GM12878 (cell line): ENCODE measurements around the gene CFAP74. TPM values are rescaled to one million over a fixed set of nuclear protein-coding genes. Genes with fewer than 3 reads are reported as not detected.

Source experiments
- ATAC-seq: fragments of 200-7000 bp; cut with Tn5 transposase; 3 replicates; pipeline ENCODE4 v1.9.1; 2020; ENCODE audit warnings: mild to moderate bottlenecking, moderate library complexity
- BruUV-seq: library from RNA; stranded (reverse); fragments of 400-500 nt; replicated peaks from 2 replicates; lab custom pipeline; 2021; lab: Mats Ljungman, UMichigan
- CTCF ChIA-PET: fragments of 300-600 bp; sonication (Branson Sonifier 250); formaldehyde crosslinking; extraction: SDS; loops from one replicate; lab custom pipeline; 2021; ENCODE audit warnings: inconsistent platforms; lab: Yijun Ruan, JAX
- POLR2A ChIA-PET: fragments of 350-600 bp; formaldehyde crosslinking; extraction: SDS; loops from one replicate; lab custom pipeline; 2021; ENCODE audit warnings: inconsistent platforms; lab: Charles Lee
- RAD21 ChIA-PET: fragments of 300-600 bp; sonication (Branson Sonifier 250); formaldehyde crosslinking; loops from one replicate; lab custom pipeline; 2023; ENCODE audit warnings: antibody characterized with exemption; ENCODE audit not compliant: unreplicated experiment; lab: Charles Lee
- SMC1A ChIA-PET: fragments of 300-600 bp; sonication (Branson Sonifier 250); formaldehyde crosslinking; loops from one replicate; lab custom pipeline; 2023; ENCODE audit not compliant: unreplicated experiment, uncharacterized antibody; lab: Charles Lee
- DNase-seq: peaks from one replicate; pipeline ENCODE4 v3.0.0-alpha.2; 2011; ENCODE audit warnings: low read depth, low spot score
- FAIRE-seq: peaks from 3 replicates; lab custom pipeline; 2011; peaks lifted over from hg19 to GRCh38; lab: Jason Lieb, UNC
- H2AFZ ChIP-seq: 2 replicates; pipeline ENCODE4 v1.6.0; 2011; ENCODE audit warnings: low read depth, low read length, control low read depth; ENCODE audit not compliant: control insufficient read depth
- H3K27ac ChIP-seq: 2 replicates; pipeline ENCODE4 v1.5.1; 2011; ENCODE audit warnings: control low read depth; ENCODE audit not compliant: control insufficient read depth, insufficient read depth
- H3K27me3 ChIP-seq, 2 experiments: replicated peaks in 1 of 2; 2 replicates each; pipeline versions ENCODE4 v1.6.0 to v1.6.1; 2011; ENCODE audit warnings: low read length in 1 of 2; ENCODE audit not compliant: control insufficient read depth in 2 of 2, insufficient read depth in 2 of 2
- H3K36me3 ChIP-seq, 2 experiments: 2 replicates each; pipeline ENCODE4 v1.5.1; 2011; ENCODE audit warnings: low read length in 1 of 2; ENCODE audit not compliant: control insufficient read depth in 2 of 2, insufficient read depth in 2 of 2
- H3K4me1 ChIP-seq: 2 replicates; pipeline ENCODE4 v1.6.1; 2011; ENCODE audit warnings: mild to moderate bottlenecking, low read length, moderate library complexity, mixed read lengths; ENCODE audit not compliant: control insufficient read depth, insufficient read depth
- H3K4me2 ChIP-seq: 2 replicates; pipeline ENCODE4 v1.6.0; 2011; ENCODE audit warnings: control low read depth; ENCODE audit not compliant: control insufficient read depth, insufficient read depth
- H3K4me3 ChIP-seq: fragments of 200-600 bp; sonication (generic); 2 replicates; pipeline ENCODE4 v1.5.1; 2016
- H3K79me2 ChIP-seq: 2 replicates; pipeline ENCODE4 v1.6.0; 2011; ENCODE audit warnings: low read length; ENCODE audit not compliant: control insufficient read depth, insufficient read depth
- H3K9ac ChIP-seq: 2 replicates; pipeline ENCODE4 v1.8.0; 2011; ENCODE audit warnings: low read length, control low read depth, mixed read lengths; ENCODE audit not compliant: control insufficient read depth, insufficient read depth
- H3K9me3 ChIP-seq: replicated peaks from 3 replicates; pipeline ENCODE4 v1.5.1; 2011; ENCODE audit warnings: mild to moderate bottlenecking, low read length; ENCODE audit not compliant: control insufficient read depth, insufficient read depth
- H4K20me1 ChIP-seq: 2 replicates; pipeline ENCODE4 v1.6.0; 2011; ENCODE audit not compliant: control insufficient read depth, insufficient read depth
- CBX5 ChIP-seq: sonication (generic); IDR thresholded peaks from 2 replicates; pipeline ENCODE4 v1.6.1; 2016; ENCODE audit warnings: low read depth, moderate library complexity, mild to moderate bottlenecking, inconsistent platforms
- DPF2 ChIP-seq: fragments of 450-650 bp; IDR thresholded peaks from 2 replicates; pipeline ENCODE4 v1.6.1; 2017; ENCODE audit warnings: mild to moderate bottlenecking
- EED ChIP-seq: sonication (generic); IDR thresholded peaks from 2 replicates; pipeline ENCODE4 v1.6.1; 2016; ENCODE audit warnings: antibody characterized with exemption, low read depth
- IKZF2 ChIP-seq, 2 experiments: fragments of 450-650 bp; IDR thresholded peaks; 2 replicates each; pipeline ENCODE4 v1.6.1; 2017; ENCODE audit warnings: mild to moderate bottlenecking in 2 of 2, moderate library complexity in 2 of 2
- KAT2A ChIP-seq: conservative IDR thresholded peaks from 2 replicates; pipeline ENCODE4 v1.6.1; 2011; ENCODE audit warnings: low read depth, low read length; ENCODE audit not compliant: control insufficient read depth
- NFXL1 ChIP-seq: fragments of 450-650 bp; IDR thresholded peaks from 2 replicates; pipeline ENCODE4 v1.6.1; 2017; ENCODE audit warnings: antibody characterized with exemption, mild to moderate bottlenecking, borderline replicate concordance
- NR2C2 ChIP-seq: IDR thresholded peaks from 2 replicates; pipeline ENCODE4 v1.6.1; 2011; ENCODE audit warnings: borderline replicate concordance, low read depth; ENCODE audit not compliant: control insufficient read depth, insufficient read length
- PML ChIP-seq: IDR thresholded peaks from 2 replicates; pipeline ENCODE4 v1.6.1; 2012; ENCODE audit warnings: low read length, inconsistent platforms
- RCOR1 ChIP-seq: conservative IDR thresholded peaks from 2 replicates; pipeline ENCODE4 v1.6.1; 2012; ENCODE audit warnings: low read depth, low read length, improper control_type of control experiment
- SIX5 ChIP-seq: IDR thresholded peaks from 2 replicates; pipeline ENCODE4 v1.6.1; 2011; ENCODE audit warnings: mild to moderate bottlenecking, low read depth, low read length, moderate library complexity; ENCODE audit not compliant: severe bottlenecking
- SRF ChIP-seq, 2 experiments: IDR thresholded peaks; 2 replicates each; pipeline ENCODE4 v1.6.1; 2011; ENCODE audit warnings: low read depth in 2 of 2, low read length in 2 of 2, mild to moderate bottlenecking in 1 of 2, moderate library complexity in 1 of 2
- TCF12 ChIP-seq: IDR thresholded peaks from 2 replicates; pipeline ENCODE4 v1.6.1; 2011; ENCODE audit warnings: low read depth, mild to moderate bottlenecking, low read length
- ZNF207 ChIP-seq: fragments of 450-650 bp; IDR thresholded peaks from 2 replicates; pipeline ENCODE4 v1.6.1; 2014; ENCODE audit warnings: antibody characterized with exemption, mild to moderate bottlenecking, borderline replicate concordance
- ZNF274 ChIP-seq: IDR thresholded peaks from one replicate; pipeline ENCODE4 v1.8.0; 2011; ENCODE audit not compliant: insufficient read length, insufficient read depth
- ZNF622 ChIP-seq: fragments of 450-650 bp; IDR thresholded peaks from 2 replicates; pipeline ENCODE4 v1.6.1; 2017; ENCODE audit warnings: mild to moderate bottlenecking, inconsistent platforms
- WGBS: methylation state at CpG from one replicate; pipeline ENCODE4 v1.1.6; 2016; ENCODE audit warnings: low lambda C conversion rate; ENCODE audit not compliant: insufficient replicate concordance, insufficient coverage; ENCODE audit errors: missing lambda C conversion rate; 5-methylcytosine and 5-hydroxymethylcytosine counted together
- in situ Hi-C: fragments of 300-500 bp; cut with MboI; formaldehyde crosslinking; loops from 9 replicates; pipeline ENCODE4 v1.14.3; 2018; ENCODE audit warnings: mixed read lengths
- intact Hi-C: fragments of 100-400 bp; cut with micrococcal nuclease; formaldehyde crosslinking; loops from one replicate; pipeline ENCODE4 v1.14.2; 2022; ENCODE audit not compliant: unreplicated experiment
- polyA plus RNA-seq, 11 experiments: library from polyadenylated mRNA; depleted of rRNA in 4 of 11; unstranded in 6 of 11; stranded (reverse) in 5 of 11; fragments of >200 nt; fragmentation: Nextera tagmentation in 4 of 11; fragmentation: Illumina TruSeq in 1 of 11; extraction: Ambion mirVana in 4 of 11; extraction: Trizol in 1 of 11; gene quantifications; 1 replicate in 1 of 11; 2 replicates in 10 of 11; pipeline versions ENCODE4 v1.2.1 to v1.2.3, GENCODE V29; 2011 to 2016; ENCODE audit warnings: inconsistent platforms in 2 of 11, missing spikeins in 2 of 11, low read depth in 1 of 11
- total RNA-seq, 4 experiments: library from RNA; depleted of rRNA in 3 of 4; stranded (reverse); fragments of >200 nt in 3 of 4; fragmentation: Illumina TruSeq in 1 of 4; extraction: Trizol in 1 of 4; gene quantifications; 2 replicates each; pipeline versions ENCODE4 v1.2.1 to v1.2.3, GENCODE V29; 2013 to 2021
- TF ChIP-seq, protein P1 (sequence below): IDR thresholded peaks from 2 replicates; pipeline ENCODE4 v1.6.1; 2012; ENCODE audit warnings: low read depth, low read length, improper control_type of control experiment
- TF ChIP-seq, protein P2 (sequence below): fragments of 450-650 bp; IDR thresholded peaks from 2 replicates; pipeline ENCODE4 v1.6.1; 2017; ENCODE audit warnings: borderline replicate concordance
- TF ChIP-seq, protein P3 (sequence below): IDR thresholded peaks from 2 replicates; pipeline ENCODE4 v1.6.1; 2012; ENCODE audit warnings: mild to moderate bottlenecking, low read depth, low read length
- TF ChIP-seq, protein P4 (sequence below): fragments of 450-650 bp; IDR thresholded peaks from 2 replicates; pipeline ENCODE4 v1.6.1; 2017; ENCODE audit warnings: mild to moderate bottlenecking, low read depth, inconsistent platforms; ENCODE audit not compliant: poor library complexity, severe bottlenecking

CFAP74 gene
- total and polyA plus RNA-seq, 10 of the 15 experiments (the other 5 are each of a cell fraction or from before 2014, with no cell fraction given) = 0.01 TPM; not detected in 9

DNA sequence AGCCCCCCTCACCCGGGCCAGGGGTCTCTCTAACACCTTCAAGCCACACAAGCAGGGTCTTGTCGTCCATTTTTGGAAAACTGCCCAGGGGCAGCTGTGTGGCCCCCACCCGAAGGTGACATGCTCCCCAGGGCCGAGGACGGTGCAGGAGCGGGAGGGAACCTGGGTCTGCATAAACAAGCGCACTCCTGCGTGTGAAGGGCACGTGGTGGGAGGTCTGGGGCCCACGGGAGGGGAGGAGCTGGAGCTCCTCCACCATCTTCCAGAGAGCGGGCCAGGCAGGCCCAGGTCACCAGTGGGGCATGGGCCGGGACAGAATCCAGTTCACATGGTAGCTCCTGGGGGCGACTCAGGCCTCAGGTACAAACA lies 16.5 kb downstream of the CFAP74 start:
- intact Hi-C loops = no loop called here
- Histone ChIP-seq H3K4me2 (no peak overlapping the region), H3K4me3 (no peak overlapping the region), H3K9ac (no peak overlapping the region), H4K20me1 (no peaks in the 10 kb centered on the region), H3K79me2 (no peaks in the 10 kb centered on the region), H2AFZ (no peak overlapping the region), H3K4me1 (no peaks in the 10 kb centered on the region), H3K27me3 (no peaks in the 10 kb centered on the region), H3K27ac (no peak overlapping the region), H3K36me3 (no peaks in the 10 kb centered on the region), H3K9me3 (no peaks in the 10 kb centered on the region)
- in situ Hi-C loops = no loop called here
- RAD21 ChIA-PET = no interaction called here
- WGBS = 42% methylated on average over 13 of the region's 13 CpGs
- no TSS peak for BruUV-seq
- no peak for FAIRE-seq
- no peak for DNase-seq
- ATAC-seq = no peak
- POLR2A ChIA-PET = no interaction called here
- SMC1A ChIA-PET = no interaction called here
- CTCF ChIA-PET = no interaction called here
- TF ChIP-seq NFXL1 = no peak
- no peak for TF ChIP-seq NR2C2
- TF ChIP-seq, protein P1, sequence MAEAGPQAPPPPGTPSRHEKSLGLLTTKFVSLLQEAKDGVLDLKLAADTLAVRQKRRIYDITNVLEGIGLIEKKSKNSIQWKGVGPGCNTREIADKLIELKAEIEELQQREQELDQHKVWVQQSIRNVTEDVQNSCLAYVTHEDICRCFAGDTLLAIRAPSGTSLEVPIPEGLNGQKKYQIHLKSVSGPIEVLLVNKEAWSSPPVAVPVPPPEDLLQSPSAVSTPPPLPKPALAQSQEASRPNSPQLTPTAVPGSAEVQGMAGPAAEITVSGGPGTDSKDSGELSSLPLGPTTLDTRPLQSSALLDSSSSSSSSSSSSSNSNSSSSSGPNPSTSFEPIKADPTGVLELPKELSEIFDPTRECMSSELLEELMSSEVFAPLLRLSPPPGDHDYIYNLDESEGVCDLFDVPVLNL = no peak
- TF ChIP-seq ZNF622 = no peak
- TF ChIP-seq CBX5 = no peak
- TF ChIP-seq ZNF207 = no peak
- TF ChIP-seq SRF (IDR thresholded peaks at IDR 0.05; ENCODE audit: low read depth in 2 of 2, low read length in 2 of 2) = no peak
- TF ChIP-seq, protein P2, sequence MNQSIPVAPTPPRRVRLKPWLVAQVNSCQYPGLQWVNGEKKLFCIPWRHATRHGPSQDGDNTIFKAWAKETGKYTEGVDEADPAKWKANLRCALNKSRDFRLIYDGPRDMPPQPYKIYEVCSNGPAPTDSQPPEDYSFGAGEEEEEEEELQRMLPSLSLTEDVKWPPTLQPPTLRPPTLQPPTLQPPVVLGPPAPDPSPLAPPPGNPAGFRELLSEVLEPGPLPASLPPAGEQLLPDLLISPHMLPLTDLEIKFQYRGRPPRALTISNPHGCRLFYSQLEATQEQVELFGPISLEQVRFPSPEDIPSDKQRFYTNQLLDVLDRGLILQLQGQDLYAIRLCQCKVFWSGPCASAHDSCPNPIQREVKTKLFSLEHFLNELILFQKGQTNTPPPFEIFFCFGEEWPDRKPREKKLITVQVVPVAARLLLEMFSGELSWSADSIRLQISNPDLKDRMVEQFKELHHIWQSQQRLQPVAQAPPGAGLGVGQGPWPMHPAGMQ = no peak
- no peak for TF ChIP-seq RCOR1
- TF ChIP-seq, protein P3, sequence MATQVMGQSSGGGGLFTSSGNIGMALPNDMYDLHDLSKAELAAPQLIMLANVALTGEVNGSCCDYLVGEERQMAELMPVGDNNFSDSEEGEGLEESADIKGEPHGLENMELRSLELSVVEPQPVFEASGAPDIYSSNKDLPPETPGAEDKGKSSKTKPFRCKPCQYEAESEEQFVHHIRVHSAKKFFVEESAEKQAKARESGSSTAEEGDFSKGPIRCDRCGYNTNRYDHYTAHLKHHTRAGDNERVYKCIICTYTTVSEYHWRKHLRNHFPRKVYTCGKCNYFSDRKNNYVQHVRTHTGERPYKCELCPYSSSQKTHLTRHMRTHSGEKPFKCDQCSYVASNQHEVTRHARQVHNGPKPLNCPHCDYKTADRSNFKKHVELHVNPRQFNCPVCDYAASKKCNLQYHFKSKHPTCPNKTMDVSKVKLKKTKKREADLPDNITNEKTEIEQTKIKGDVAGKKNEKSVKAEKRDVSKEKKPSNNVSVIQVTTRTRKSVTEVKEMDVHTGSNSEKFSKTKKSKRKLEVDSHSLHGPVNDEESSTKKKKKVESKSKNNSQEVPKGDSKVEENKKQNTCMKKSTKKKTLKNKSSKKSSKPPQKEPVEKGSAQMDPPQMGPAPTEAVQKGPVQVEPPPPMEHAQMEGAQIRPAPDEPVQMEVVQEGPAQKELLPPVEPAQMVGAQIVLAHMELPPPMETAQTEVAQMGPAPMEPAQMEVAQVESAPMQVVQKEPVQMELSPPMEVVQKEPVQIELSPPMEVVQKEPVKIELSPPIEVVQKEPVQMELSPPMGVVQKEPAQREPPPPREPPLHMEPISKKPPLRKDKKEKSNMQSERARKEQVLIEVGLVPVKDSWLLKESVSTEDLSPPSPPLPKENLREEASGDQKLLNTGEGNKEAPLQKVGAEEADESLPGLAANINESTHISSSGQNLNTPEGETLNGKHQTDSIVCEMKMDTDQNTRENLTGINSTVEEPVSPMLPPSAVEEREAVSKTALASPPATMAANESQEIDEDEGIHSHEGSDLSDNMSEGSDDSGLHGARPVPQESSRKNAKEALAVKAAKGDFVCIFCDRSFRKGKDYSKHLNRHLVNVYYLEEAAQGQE = no peak
- TF ChIP-seq EED = no peak
- no peak for TF ChIP-seq PML
- TF ChIP-seq IKZF2 (IDR thresholded peaks at IDR 0.05) = no peak
- no peak for TF ChIP-seq SIX5
- TF ChIP-seq DPF2 = no peak
- TF ChIP-seq, protein P4, sequence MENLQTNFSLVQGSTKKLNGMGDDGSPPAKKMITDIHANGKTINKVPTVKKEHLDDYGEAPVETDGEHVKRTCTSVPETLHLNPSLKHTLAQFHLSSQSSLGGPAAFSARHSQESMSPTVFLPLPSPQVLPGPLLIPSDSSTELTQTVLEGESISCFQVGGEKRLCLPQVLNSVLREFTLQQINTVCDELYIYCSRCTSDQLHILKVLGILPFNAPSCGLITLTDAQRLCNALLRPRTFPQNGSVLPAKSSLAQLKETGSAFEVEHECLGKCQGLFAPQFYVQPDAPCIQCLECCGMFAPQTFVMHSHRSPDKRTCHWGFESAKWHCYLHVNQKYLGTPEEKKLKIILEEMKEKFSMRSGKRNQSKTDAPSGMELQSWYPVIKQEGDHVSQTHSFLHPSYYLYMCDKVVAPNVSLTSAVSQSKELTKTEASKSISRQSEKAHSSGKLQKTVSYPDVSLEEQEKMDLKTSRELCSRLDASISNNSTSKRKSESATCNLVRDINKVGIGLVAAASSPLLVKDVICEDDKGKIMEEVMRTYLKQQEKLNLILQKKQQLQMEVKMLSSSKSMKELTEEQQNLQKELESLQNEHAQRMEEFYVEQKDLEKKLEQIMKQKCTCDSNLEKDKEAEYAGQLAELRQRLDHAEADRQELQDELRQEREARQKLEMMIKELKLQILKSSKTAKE = no peak
- TF ChIP-seq ZNF274 = no peak
- no peak for TF ChIP-seq TCF12
- TF ChIP-seq KAT2A = no peak
